ENCODE results near the gene KIRREL3.
A peak's percentile ranks its signal among the peaks of the same experiment; 100 is the strongest.

KIRREL3 gene

GRCh38 chr11:126634963-126635362 is 365.6 kb downstream of the KIRREL3 start:
- no peak for DNase-seq (ENCODE audit: low read depth)

DNA sequence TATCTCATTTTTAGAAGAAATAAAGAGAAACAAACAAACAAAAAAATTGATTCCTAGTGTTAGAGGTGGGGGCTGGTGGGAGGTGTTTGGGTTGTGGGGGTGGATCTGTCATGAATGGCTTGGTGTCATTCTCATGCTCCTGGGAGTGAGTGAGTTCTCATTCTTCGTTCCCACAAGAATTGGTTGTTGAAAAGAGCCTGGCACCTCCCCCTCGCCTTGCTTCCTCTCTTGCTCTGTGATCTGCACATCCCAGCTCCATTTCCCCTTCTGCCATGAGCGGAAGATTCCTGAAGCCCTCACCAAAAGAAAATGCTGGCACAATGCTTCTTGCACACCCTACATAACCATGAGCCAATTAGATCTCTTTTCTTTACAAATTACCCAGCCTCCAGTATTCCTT is 367.2 kb downstream of the KIRREL3 start:
- peak; percentile 41 for DNase-seq (ENCODE audit: low read depth)

GRCh38 chr11:126630893-126631798 is 369.4 kb downstream of the KIRREL3 start:
- no peak for DNase-seq (ENCODE audit: low read depth)

DNA sequence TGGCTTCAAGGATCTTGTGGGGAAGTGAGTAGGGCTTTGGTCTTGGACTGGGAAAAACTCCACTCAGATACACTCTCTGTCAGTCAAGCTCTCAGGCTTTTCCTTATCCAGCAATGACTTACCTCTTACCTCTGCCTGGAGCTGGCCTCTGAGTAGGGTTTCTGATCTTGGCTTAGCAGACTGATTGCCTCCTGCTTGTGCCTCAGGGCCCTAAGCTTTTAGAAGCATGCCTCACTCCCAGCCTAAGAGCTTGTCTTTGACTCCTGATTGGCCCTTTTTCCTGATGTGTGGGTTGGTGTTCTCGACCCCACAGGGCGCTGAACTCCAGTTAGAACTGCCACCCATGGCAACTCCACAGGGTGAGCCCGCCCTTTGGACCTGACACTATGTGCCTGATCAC is 370.1 kb downstream of the KIRREL3 start:
- no peak for DNase-seq (ENCODE audit: low read depth)

DNA sequence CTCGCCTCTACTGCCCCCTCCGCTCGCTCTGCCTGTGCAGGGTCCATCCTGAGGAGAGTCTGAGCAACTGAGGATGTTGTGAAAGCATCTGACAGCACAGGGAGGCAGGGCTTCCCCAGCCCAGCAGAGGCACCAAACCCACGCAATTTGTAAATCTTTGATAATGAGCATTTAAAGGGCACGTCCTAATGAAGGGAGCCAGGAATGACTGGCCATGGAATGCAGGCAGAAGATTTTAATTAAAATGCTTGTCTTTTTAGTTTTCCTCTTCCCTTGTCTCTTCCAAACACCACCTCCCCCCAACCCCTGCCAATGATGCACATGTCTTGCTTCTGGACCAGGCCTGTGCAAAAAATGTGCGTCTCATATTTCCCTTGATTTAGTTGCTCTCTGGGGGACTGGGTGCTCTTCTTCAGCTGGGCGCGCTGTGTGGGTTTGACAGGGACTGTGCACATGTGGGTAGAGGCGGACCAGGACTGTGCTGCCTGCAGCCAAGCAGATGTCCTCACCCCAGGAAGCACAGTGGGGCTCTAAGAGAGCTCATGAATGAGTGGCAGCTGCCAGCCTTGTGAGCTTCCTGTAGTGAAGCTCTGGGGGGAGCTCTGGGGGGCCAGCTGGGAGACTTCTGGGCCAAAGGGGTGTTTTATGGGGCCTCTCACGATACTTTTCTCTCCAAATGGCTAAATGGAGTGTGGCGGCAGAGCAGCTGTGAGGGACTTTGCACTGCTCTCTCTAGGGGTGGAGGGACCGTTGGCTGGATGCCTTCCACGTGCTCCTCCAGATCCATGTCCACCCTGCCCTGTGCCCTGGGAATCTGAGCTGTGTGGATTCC is 371.6 kb downstream of the KIRREL3 start:
- DNase-seq (ENCODE audit: low read depth), result peak; percentile 98

DNA sequence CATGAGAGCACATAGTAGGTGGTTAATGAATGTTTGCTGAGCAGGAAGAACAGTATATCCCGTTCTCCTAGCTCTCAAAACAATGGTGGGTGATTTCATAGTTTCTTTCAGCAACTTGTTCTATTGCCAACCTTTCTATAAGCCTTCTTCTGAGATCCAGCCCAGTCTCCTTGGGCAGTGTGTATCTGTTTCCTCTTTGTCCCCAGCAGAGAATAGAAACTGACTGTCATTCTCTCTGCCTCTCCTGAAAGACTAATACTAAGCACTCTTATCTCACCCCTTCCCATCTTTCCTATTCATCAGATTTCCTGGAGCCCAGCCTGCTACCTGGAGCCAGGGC is 372.1 kb downstream of the KIRREL3 start:
- DNase-seq (ENCODE audit: low read depth), result no peak

DNA sequence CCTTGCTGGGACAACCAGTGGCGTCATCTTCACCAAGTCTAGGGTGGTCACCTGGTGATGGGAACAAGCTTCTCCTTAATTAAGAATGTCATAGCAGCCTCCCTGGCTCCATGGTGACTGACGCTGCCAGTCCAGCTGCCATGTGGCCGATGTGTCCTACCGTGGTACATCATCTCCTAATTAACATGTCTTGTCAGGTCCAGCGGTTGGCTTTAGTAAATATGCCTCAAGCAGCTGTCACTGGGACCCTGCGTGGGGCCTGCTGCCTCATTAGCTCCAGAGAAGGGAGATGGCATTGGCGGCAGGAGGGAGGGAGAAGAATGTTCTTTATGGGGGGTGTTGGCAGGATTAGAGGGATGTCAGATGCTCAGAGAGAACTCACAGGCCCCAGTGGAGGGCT is 373.1 kb downstream of the KIRREL3 start:
- DNase-seq (ENCODE audit: low read depth), result no peak

DNA sequence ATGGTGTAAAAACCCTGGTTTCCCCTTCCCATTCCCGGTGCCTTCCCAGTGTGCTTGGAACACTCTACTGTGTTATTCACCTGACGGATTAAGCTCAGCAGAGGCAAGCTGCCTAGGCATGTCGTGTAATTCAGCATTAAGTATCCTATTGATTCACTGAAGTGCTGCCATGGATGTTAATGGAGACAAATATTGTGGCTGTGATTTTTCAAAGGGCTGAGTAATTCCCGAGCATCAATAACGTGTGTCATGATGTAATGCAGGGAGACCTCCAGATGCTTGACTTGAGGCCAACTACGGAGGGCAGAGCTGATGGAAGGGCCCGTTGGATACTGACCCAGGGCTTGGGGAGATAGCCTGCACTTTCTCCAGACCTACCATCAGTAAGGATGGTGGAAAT is 376.1 kb downstream of the KIRREL3 start:
- no peak for DNase-seq (ENCODE audit: low read depth)

DNA sequence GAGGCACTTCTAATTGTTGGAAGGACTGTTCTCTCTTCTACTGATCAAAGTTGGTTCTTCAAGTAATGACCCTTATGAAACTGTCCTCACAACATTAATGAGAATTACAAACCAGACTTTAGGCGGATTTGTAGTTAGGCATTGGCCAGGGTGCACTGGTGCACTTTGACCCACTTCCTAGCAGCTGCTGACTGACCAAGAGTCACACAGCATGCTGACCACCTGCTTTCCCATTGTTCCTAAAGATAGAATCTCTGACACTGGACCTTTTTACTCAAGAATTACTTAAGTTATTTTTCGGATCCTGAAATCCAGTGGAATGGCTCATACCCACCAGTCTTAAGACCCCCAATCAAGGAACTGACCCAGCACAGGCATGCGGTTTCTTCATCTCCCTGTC is 381.1 kb downstream of the KIRREL3 start:
- DNase-seq (ENCODE audit: low read depth), result no peak

DNA sequence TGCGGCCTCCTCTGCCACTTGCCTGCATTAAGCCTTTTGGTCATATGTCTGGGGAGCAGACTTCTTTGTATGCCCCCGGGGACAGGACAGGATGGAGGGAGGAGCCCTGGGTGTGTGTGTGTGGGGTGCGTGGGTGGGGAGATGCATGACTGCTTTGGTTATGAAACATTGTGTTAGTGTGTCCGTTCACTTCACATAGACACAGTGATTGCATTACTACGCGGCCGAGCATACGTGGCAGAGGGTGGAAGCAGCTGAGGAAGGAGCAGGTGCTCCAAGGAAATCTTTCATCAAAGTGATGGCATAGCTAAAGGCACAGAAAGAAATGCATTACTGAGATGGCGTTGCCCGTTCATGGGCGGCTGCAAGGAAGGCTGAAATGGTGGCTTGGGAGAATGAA is 384.7 kb downstream of the KIRREL3 start:
- DNase-seq (ENCODE audit: low read depth), result no peak

DNA sequence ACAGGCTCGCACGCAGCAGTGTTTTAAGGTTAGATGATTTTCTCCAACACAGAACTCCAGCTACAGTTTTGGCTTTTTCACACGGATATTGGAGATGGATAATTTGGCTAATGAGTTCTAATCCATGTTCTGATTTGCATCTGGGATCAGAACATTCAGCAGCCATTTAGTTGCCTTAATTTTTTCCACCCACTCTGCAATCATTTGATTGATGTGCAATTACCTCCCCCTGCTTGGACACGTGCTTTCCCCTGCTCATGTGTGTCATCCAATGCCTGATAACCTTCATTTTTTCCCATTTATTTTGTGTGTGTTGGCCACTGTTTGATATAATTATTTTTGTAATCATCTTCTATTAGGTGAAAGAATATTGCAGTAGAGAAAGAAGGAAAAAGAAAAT is 387.3 kb downstream of the KIRREL3 start:
- DNase-seq (ENCODE audit: low read depth), result no peak

- no peak for DNase-seq (ENCODE audit: low read depth)
These were observed 387.9 kb downstream of the KIRREL3 start for GRCh38 chr11:126612671-126613070.

DNA sequence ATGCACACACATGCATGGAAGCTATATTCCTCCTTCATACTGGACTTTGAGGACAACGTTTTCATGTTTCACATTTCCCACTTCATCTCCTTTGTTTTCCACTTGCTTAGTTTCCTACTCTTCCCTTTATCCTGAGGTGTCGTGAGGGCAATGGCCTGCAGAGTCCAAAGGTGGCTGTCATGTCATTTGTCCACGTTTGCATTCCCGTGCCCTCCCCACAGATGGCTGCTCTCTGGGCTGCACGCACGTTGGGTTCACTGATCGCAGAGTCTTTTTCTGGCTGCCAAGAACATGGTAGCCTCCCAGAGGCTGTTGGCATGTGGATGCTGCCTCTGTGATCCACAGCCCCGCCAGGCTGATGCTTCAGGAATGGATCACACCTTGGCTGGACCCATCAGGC is 389.1 kb downstream of the KIRREL3 start:
- DNase-seq (ENCODE audit: low read depth), result no peak

DNA sequence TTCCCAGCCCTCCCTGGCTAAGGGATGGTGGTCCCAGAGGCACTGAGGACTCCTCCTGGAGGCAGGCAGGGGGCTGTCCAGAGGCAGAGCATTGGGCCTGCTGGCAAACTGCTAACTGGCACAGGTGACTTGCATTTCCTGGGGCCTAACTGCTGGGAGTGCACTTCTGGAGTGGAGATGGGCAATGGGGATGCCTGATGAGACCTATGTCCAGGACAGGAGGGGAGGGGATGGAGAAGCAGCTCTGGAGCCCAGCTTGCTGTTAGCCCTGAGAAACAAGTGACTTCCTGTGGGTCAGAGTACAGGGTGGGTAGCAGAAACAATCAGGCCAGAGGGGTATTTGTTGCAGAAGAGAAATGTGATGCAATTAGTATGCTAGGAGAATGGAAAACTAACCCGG is 391.9 kb downstream of the KIRREL3 start:
- no peak for DNase-seq (ENCODE audit: low read depth)

DNA sequence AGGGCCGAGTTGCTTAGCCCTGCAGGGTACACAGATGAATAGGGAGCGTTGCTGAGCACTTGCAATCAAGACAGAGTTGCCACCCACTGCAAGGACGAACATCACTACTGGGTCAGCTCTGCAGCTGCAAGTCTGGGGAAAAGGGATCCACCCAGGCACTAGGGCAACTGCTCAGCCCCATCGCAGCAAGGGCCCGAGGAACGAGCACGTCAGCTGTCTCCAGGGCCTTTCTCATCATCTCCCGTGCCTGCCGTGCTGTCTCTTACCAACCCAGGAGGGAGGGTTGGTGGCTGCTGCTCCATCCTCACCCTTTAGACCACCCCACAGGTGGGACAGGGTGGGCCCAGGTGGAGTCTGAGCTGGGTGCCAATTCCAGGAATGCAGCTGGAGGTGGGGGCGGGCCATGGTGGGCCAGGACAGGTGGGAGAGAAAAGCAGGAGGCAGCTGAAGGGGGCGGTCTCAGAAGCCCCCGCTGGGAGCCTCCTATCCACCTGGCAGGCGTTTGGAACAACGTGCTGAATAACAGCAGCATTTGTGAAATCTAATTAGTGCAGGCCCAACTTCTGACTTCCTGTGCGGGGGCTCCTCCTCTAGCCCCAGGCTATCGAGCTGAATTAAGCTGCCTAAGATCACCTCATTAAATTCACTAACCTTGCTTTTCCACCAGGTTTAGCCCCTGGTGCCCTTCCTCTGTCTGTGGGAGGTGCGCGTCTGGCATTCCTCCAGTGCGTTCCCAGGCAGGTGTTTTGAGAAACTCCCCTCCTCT is 392.6 kb downstream of the KIRREL3 start:
- DNase-seq (ENCODE audit: low read depth), result no peak

GRCh38 chr11:126607374-126607773 is 393.2 kb downstream of the KIRREL3 start:
- peak; percentile 76 for DNase-seq (ENCODE audit: low read depth)

- no peak for DNase-seq (ENCODE audit: low read depth)
These were observed 394.1 kb downstream of the KIRREL3 start for GRCh38 chr11:126606484-126606883.

- DNase-seq (ENCODE audit: low read depth), result no peak
These were observed 396.1 kb downstream of the KIRREL3 start for GRCh38 chr11:126604461-126604860.

- DNase-seq (ENCODE audit: low read depth), result no peak
These were observed 397.1 kb downstream of the KIRREL3 start for GRCh38 chr11:126603486-126603885.

GRCh38 chr11:126602993-126603392 is 397.6 kb downstream of the KIRREL3 start:
- DNase-seq (ENCODE audit: low read depth), result no peak

GRCh38 chr11:126602349-126602940 is 398.1 kb downstream of the KIRREL3 start:
- no peak for DNase-seq (ENCODE audit: low read depth)

GRCh38 chr11:126601550-126602215 is 398.9 kb downstream of the KIRREL3 start:
- no peak for DNase-seq (ENCODE audit: low read depth)
